Activated B cell treated with CpG ODN at 0.5 μM for 24 hours (primary cell): Measurements from ENCODE around the gene ELL2. TPM values are rescaled to one million over a fixed set of nuclear protein-coding genes. Genes with fewer than 3 reads are reported as not detected.

ENCODE experiments used
- ATAC-seq: fragments of 200-7000 bp; cut with Tn5 transposase; one replicate; pipeline ENCODE4 v1.10.0; 2021; ENCODE audit warnings: low read depth, mild to moderate bottlenecking, moderate library complexity
- CTCF ChIA-PET: fragments of 350-600 bp; sonication (Branson Sonifier 250); formaldehyde crosslinking; loops from one replicate; lab custom pipeline; 2021; ENCODE audit warnings: antibody characterized with exemption; lab: Charles Lee
- POLR2A ChIA-PET: fragments of 350-600 bp; sonication (Branson Sonifier 250); formaldehyde crosslinking; loops from one replicate; lab custom pipeline; 2021; ENCODE audit warnings: antibody characterized with exemption; lab: Charles Lee
- DNase-seq: peaks from one replicate; pipeline ENCODE4 v3.0.0; 2022
- H3K27ac Mint-ChIP-seq: one replicate; pipeline ENCODE4 v1.8.0; 2020; ENCODE audit warnings: mixed read lengths
- H3K27me3 Mint-ChIP-seq: one replicate; pipeline ENCODE4 v1.8.0; 2021; ENCODE audit warnings: mixed read lengths
- H3K36me3 Mint-ChIP-seq: one replicate; pipeline ENCODE4 v1.8.0; 2021; ENCODE audit warnings: low read depth, mixed read lengths
- H3K4me1 Mint-ChIP-seq: one replicate; pipeline ENCODE4 v1.8.0; 2021; ENCODE audit warnings: mixed read lengths
- H3K4me3 Mint-ChIP-seq: one replicate; pipeline ENCODE4 v1.8.0; 2020; ENCODE audit warnings: mild to moderate bottlenecking, mixed read lengths
- H3K9me3 Mint-ChIP-seq: one replicate; pipeline ENCODE4 v1.8.0; 2020; ENCODE audit warnings: mixed read lengths
- intact Hi-C: fragments of 100-400 bp; cut with micrococcal nuclease; formaldehyde crosslinking; loops from one replicate; pipeline ENCODE4 v1.15.1; 2024
- total RNA-seq: library from RNA; stranded (reverse); gene quantifications from 2 replicates; pipeline ENCODE4 v1.2.3, GENCODE V29; 2022
- TF ChIP-seq, protein P1 (sequence below): fragments of 200-600 bp; IDR thresholded peaks from one replicate; pipeline ENCODE4 v1.8.0; 2022; ENCODE audit warnings: antibody characterized with exemption, mild to moderate bottlenecking

Gene ELL2
- total RNA-seq, 1 donor from 2014 or later = 56.0 TPM

DNA sequence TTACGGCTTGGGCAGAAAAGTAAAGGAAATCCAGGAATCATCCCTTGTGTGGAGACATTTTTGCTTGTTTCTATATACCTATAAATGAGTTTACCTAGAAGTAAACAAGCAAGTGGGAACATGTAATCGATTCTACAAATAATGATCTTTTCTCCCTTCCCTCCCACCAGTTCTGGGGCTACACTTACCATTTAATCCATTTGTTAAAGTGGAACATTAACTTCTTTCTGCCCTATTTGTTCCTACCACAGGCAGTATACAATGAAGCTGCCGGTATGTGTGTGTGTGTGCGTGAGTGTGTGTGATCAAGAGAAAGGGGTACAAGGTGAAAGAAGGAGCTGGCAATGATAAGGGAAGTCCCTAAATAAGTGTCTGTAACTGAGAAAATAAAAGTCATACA, 26.4 kb upstream of the ELL2 start:
- H3K4me3 Mint-ChIP-seq = no peak overlapping the region

GRCh38 chr5:95986937-95987520, 25.4 kb upstream of the ELL2 start:
- intact Hi-C loops = no loop called here
- CTCF ChIA-PET = no interaction called here
- POLR2A ChIA-PET = interaction anchor here (0.6 kb wide), 1 partner anchor 117 kb away, joined by 3 read pairs; no protein-coding TSS in a partner anchor
- ATAC-seq = no peak
- Mint-ChIP-seq H3K27me3 (no peaks in the 10 kb centered on the region), H3K27ac (no peak overlapping the region), H3K9me3 (no peaks in the 10 kb centered on the region), H3K36me3 (no peaks in the 10 kb centered on the region), H3K4me3 (no peak overlapping the region), H3K4me1 (no peaks in the 10 kb centered on the region)
- DNase-seq = no peak
- TF ChIP-seq, protein P1, sequence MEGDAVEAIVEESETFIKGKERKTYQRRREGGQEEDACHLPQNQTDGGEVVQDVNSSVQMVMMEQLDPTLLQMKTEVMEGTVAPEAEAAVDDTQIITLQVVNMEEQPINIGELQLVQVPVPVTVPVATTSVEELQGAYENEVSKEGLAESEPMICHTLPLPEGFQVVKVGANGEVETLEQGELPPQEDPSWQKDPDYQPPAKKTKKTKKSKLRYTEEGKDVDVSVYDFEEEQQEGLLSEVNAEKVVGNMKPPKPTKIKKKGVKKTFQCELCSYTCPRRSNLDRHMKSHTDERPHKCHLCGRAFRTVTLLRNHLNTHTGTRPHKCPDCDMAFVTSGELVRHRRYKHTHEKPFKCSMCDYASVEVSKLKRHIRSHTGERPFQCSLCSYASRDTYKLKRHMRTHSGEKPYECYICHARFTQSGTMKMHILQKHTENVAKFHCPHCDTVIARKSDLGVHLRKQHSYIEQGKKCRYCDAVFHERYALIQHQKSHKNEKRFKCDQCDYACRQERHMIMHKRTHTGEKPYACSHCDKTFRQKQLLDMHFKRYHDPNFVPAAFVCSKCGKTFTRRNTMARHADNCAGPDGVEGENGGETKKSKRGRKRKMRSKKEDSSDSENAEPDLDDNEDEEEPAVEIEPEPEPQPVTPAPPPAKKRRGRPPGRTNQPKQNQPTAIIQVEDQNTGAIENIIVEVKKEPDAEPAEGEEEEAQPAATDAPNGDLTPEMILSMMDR = no peak

More for the DNA sequence above, 26.4 kb upstream of the ELL2 start:
- Mint-ChIP-seq H3K9me3 (no peaks in the 10 kb centered on the region), H3K4me1 (no peaks in the 10 kb centered on the region), H3K27me3 (peaks cover under 1% of the 10 kb centered on the region), H3K36me3 (no peaks in the 10 kb centered on the region), H3K27ac (no peak overlapping the region)
- POLR2A ChIA-PET = no interaction called here
- DNase-seq = no peak
- intact Hi-C loops = no loop called here
- ATAC-seq = no peak
- TF ChIP-seq, protein P1 = no peak
- CTCF ChIA-PET = no interaction called here

DNA sequence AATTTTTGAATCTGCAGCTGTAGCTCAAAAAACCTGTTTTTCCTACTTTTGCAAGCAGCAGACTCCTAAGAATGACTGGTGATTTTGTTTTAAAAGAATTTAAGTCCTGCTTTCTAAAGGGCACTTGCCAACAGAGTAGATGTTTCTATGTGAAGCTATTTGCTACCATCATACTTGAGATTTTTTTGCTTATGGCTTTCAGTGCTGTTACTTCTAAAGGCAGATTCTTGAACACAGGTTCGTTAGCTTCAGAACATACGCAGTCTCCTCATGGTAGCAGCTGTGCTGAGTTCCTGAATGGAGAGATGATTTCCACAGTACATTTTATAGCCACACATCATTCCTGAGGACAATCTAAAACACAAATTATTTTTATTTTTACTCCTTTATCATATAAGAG, 24.4 kb upstream of the ELL2 start:
- no peak overlapping the region for H3K27ac Mint-ChIP-seq
- intact Hi-C loops = no loop called here
- no peaks in the 10 kb centered on the region for H3K27me3 Mint-ChIP-seq
- H3K4me1 Mint-ChIP-seq = no peaks in the 10 kb centered on the region
- ChIA-PET POLR2A (no interaction called here), CTCF (no interaction called here)
- TF ChIP-seq, protein P1 = no peak
- no peaks in the 10 kb centered on the region for H3K36me3 Mint-ChIP-seq
- DNase-seq (no peak), ATAC-seq (no peak)
- H3K9me3 Mint-ChIP-seq = no peaks in the 10 kb centered on the region
- H3K4me3 Mint-ChIP-seq = no peak overlapping the region

DNA sequence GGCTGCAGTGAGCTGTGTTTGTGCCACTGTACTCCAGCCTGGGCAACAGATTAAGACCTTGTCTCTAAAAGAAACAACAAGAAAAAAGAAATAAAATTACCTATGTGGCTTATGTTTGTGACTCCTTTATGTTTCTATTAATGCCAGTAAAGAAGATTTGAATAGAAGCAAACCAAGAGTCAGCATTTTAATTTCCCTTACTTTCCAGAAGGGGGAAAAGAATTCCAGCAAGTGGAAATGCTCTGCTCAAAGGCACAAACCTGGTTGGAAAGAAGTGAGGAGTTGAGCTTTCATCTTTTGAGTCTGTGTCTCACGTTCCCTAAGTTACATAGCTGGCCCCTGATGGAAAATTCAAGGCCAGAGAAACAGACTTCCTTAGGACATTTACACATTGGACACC, 23.6 kb upstream of the ELL2 start:
- Mint-ChIP-seq H3K9me3 (no peaks in the 10 kb centered on the region), H3K27ac (no peak overlapping the region), H3K36me3 (no peaks in the 10 kb centered on the region), H3K4me3 (no peak overlapping the region), H3K27me3 (no peaks in the 10 kb centered on the region), H3K4me1 (no peaks in the 10 kb centered on the region)
- ChIA-PET POLR2A (no interaction called here), CTCF (no interaction called here)
- TF ChIP-seq, protein P1 = no peak
- intact Hi-C loops = no loop called here
- DNase-seq = no peak
- ATAC-seq = no peak

DNA sequence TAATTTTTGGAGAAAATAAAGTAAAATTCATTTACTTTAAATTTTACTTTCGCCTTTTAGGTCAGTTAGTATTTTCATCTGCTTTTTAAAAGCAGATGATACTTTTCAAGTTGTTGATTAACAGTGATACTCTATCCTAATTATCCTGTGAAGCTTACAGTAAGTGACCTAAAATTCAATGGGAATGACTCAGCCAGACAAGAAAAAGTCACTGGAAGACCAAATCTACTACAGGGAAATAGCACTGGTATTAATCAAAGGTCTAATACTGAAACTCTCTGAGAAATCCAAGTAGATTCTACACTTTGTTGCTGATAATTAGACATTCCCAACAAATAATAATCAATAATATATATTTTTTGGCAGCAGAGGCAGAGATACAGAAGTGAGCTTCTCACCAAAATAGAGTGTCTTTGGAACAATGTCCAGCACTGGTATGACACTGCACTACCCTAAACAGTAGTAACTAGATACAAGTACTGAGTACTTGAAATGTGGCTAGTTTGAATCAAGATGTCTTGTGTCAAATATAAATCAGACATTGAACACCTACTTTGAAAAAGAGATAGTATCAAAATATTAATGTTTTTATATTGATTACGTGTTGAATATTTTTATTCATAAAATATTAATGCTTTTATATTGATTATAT, 22.8 kb upstream of the ELL2 start:
- H3K4me3 Mint-ChIP-seq = no peak overlapping the region
- ChIA-PET CTCF (no interaction called here), POLR2A (no interaction called here)
- no peaks in the 10 kb centered on the region for H3K36me3 Mint-ChIP-seq
- no peaks in the 10 kb centered on the region for H3K4me1 Mint-ChIP-seq
- intact Hi-C loops = no loop called here
- ATAC-seq (no peak), DNase-seq (no peak)
- TF ChIP-seq, protein P1 = no peak
- no peaks in the 10 kb centered on the region for H3K9me3 Mint-ChIP-seq
- no peaks in the 10 kb centered on the region for H3K27me3 Mint-ChIP-seq
- no peak overlapping the region for H3K27ac Mint-ChIP-seq
